IMR-90 (cell line): ENCODE data around the gene ZNF579. TPM values are rescaled to one million over a fixed set of nuclear protein-coding genes. Genes with fewer than 3 reads are reported as not detected.

Source experiments
- ATAC-seq: fragments of 200-7000 bp; cut with Tn5 transposase; 2 replicates; pipeline ENCODE4 v1.9.1; 2020; ENCODE audit warnings: low read depth, mild to moderate bottlenecking, moderate library complexity
- BruUV-seq: library from RNA; stranded (reverse); fragments of 400-500 nt; replicated peaks from 2 replicates; lab custom pipeline; 2021; lab: Mats Ljungman, UMichigan
- CTCF ChIA-PET: fragments of 300-600 bp; formaldehyde crosslinking; extraction: SDS; loops from one replicate; lab custom pipeline; 2021; ENCODE audit warnings: antibody characterized with exemption; lab: Yijun Ruan, JAX
- POLR2A ChIA-PET: fragments of 300-600 bp; sonication (Branson Sonifier 250); formaldehyde crosslinking; loops from one replicate; lab custom pipeline; 2022; ENCODE audit warnings: antibody characterized with exemption; ENCODE audit not compliant: unreplicated experiment; lab: Charles Lee
- DNase-seq: peaks from one replicate; pipeline ENCODE4 v3.0.0; 2013
- H2AFZ ChIP-seq: replicated peaks from 2 replicates; pipeline ENCODE3; 2013; ENCODE audit warnings: low read length, mild to moderate bottlenecking; ENCODE audit not compliant: poor library complexity
- H2AK5ac ChIP-seq: 2 replicates; pipeline ENCODE4 v1.6.1; 2013; ENCODE audit warnings: low read depth, low read length, inconsistent platforms
- H2AK9ac ChIP-seq: replicated peaks from 2 replicates; pipeline ENCODE3; 2013; ENCODE audit warnings: mild to moderate bottlenecking, low read depth, low read length, moderate library complexity; ENCODE audit not compliant: poor library complexity
- H2BK120ac ChIP-seq: 2 replicates; pipeline ENCODE4 v1.6.1; 2013; ENCODE audit warnings: low read depth, low read length, inconsistent platforms
- H2BK15ac ChIP-seq: 3 replicates; pipeline ENCODE4 v1.6.1; 2013; ENCODE audit warnings: low read depth, low read length, inconsistent platforms
- H2BK20ac ChIP-seq: 2 replicates; pipeline ENCODE4 v1.6.1; 2013; ENCODE audit warnings: low read depth, mild to moderate bottlenecking, inconsistent platforms, low read length, moderate library complexity
- H2BK5ac ChIP-seq: 2 replicates; pipeline ENCODE4 v1.6.1; 2013; ENCODE audit warnings: mild to moderate bottlenecking, low read depth, low read length, inconsistent platforms; ENCODE audit not compliant: poor library complexity, severe bottlenecking
- H3K14ac ChIP-seq: replicated peaks from 2 replicates; pipeline ENCODE4 v1.6.1; 2013; ENCODE audit warnings: low read depth, low read length, inconsistent platforms
- H3K18ac ChIP-seq: 2 replicates; pipeline ENCODE4 v1.6.1; 2013; ENCODE audit warnings: low read depth, low read length, control low read depth
- H3K23ac ChIP-seq: 2 replicates; pipeline ENCODE4 v1.6.1; 2013; ENCODE audit warnings: low read depth, low read length, inconsistent platforms
- H3K27ac ChIP-seq: 2 replicates; pipeline ENCODE4 v1.5.1; 2013; ENCODE audit warnings: mild to moderate bottlenecking, control low read depth, low read length; ENCODE audit not compliant: insufficient read depth
- H3K27me3 ChIP-seq: 2 replicates; pipeline ENCODE4 v1.6.1; 2013; ENCODE audit warnings: low read length; ENCODE audit not compliant: control insufficient read depth, insufficient read depth
- H3K36me3 ChIP-seq: 2 replicates; pipeline ENCODE4 v1.6.1; 2013; ENCODE audit warnings: low read length, mixed read lengths; ENCODE audit not compliant: control insufficient read depth, insufficient read depth
- H3K4ac ChIP-seq: 2 replicates; pipeline ENCODE4 v1.6.1; 2013; ENCODE audit warnings: low read depth, low read length, inconsistent platforms
- H3K4me1 ChIP-seq: 2 replicates; pipeline ENCODE4 v1.6.1; 2013; ENCODE audit warnings: low read length, mixed read lengths; ENCODE audit not compliant: control insufficient read depth, insufficient read depth
- H3K4me2 ChIP-seq: 2 replicates; pipeline ENCODE4 v1.6.1; 2013; ENCODE audit warnings: low read depth, mild to moderate bottlenecking, control low read depth, low read length, moderate library complexity
- H3K4me3 ChIP-seq: 2 replicates; pipeline ENCODE4 v1.5.1; 2013; ENCODE audit warnings: low read depth, mild to moderate bottlenecking, control low read depth, low read length, moderate library complexity; ENCODE audit not compliant: insufficient read depth
- H3K56ac ChIP-seq: 2 replicates; pipeline ENCODE4 v1.6.1; 2013; ENCODE audit warnings: low read length, inconsistent platforms; ENCODE audit not compliant: insufficient read depth; ENCODE audit errors: extremely low read depth
- H3K79me1 ChIP-seq, 2 experiments: 2 replicates each; pipeline ENCODE4 v1.6.1; 2013; ENCODE audit warnings: low read length in 2 of 2, inconsistent platforms in 1 of 2, low read depth in 1 of 2
- H3K9ac ChIP-seq: 2 replicates; pipeline ENCODE4 v1.6.1; 2013; ENCODE audit warnings: low read depth, low read length, control low read depth
- H3K9me1 ChIP-seq: 2 replicates; pipeline ENCODE4 v1.6.1; 2013; ENCODE audit warnings: low read length, inconsistent platforms; ENCODE audit not compliant: insufficient read depth
- H3K9me3 ChIP-seq: 2 replicates; pipeline ENCODE4 v1.6.1; 2013; ENCODE audit warnings: low read length; ENCODE audit not compliant: control insufficient read depth, insufficient read depth
- H4K20me1 ChIP-seq: 2 replicates; pipeline ENCODE4 v1.6.1; 2013; ENCODE audit warnings: low read length, inconsistent platforms; ENCODE audit not compliant: insufficient read depth
- H4K5ac ChIP-seq: 2 replicates; pipeline ENCODE4 v1.6.1; 2013; ENCODE audit warnings: mild to moderate bottlenecking, low read depth, low read length, control low read depth
- H4K8ac ChIP-seq, 2 experiments: 2 replicates each; pipeline ENCODE4 v1.6.1; 2013; ENCODE audit warnings: low read depth in 2 of 2, low read length in 2 of 2, control low read depth in 1 of 2, inconsistent platforms in 1 of 2
- H4K91ac ChIP-seq: 2 replicates; pipeline ENCODE4 v1.6.1; 2013; ENCODE audit warnings: low read depth, low read length, inconsistent platforms; ENCODE audit not compliant: insufficient read depth
- BHLHE40 ChIP-seq: fragments of 150-350 bp; IDR thresholded peaks from 2 replicates; pipeline ENCODE4 v1.6.1; 2016; ENCODE audit warnings: mild to moderate bottlenecking, low read depth, low read length
- CEBPB ChIP-seq: IDR thresholded peaks from 2 replicates; pipeline ENCODE4 v1.6.1; 2012; ENCODE audit warnings: low read depth, low read length, improper control_type of control experiment
- CHD1 ChIP-seq: IDR thresholded peaks from 2 replicates; pipeline ENCODE4 v1.6.1; 2012; ENCODE audit warnings: low read depth, low read length, improper control_type of control experiment
- FOS ChIP-seq: fragments of 150-350 bp; IDR thresholded peaks from 2 replicates; pipeline ENCODE4 v1.6.1; 2016; ENCODE audit warnings: low read depth, low read length
- MAFK ChIP-seq: IDR thresholded peaks from 2 replicates; pipeline ENCODE4 v1.6.1; 2012; ENCODE audit warnings: low read depth, low read length, improper control_type of control experiment
- RFX5 ChIP-seq: IDR thresholded peaks from 2 replicates; pipeline ENCODE4 v1.8.0; 2012; ENCODE audit warnings: low read depth, mild to moderate bottlenecking, low read length, moderate library complexity
- SMC3 ChIP-seq: fragments of 150-350 bp; IDR thresholded peaks from 2 replicates; pipeline ENCODE4 v1.6.1; 2016; ENCODE audit warnings: low read depth, mild to moderate bottlenecking, antibody characterized with exemption, low read length, moderate library complexity
- WGBS, 2 experiments: methylation state at CpG; one replicate each; pipeline versions ENCODE4 v1.1.5 to v1.1.7; 2013; ENCODE audit warnings: missing lambda C conversion rate in 2 of 2; ENCODE audit not compliant: insufficient read length in 1 of 2; ENCODE audit errors: extremely low coverage in 2 of 2; 5-methylcytosine and 5-hydroxymethylcytosine counted together
- dilution Hi-C: fragments of 300-500 bp; cut with HindIII; formaldehyde crosslinking; loops from one replicate; pipeline ENCODE4 v1.14.3; 2018; ENCODE audit warnings: low sequenced_read_pairs; ENCODE audit not compliant: unreplicated experiment
- in situ Hi-C: fragments of 300-500 bp; cut with MboI; formaldehyde crosslinking; loops from 3 replicates; pipeline ENCODE4 v1.14.3; 2019; ENCODE audit warnings: low sequenced_read_pairs, inconsistent platforms, mixed read lengths
- intact Hi-C: fragments of 100-400 bp; cut with micrococcal nuclease; formaldehyde crosslinking; loops from 2 replicates; pipeline ENCODE4 v1.10.0; 2022
- polyA plus RNA-seq, 3 experiments: library from polyadenylated mRNA; depleted of rRNA; stranded (reverse); fragments of >200 nt; gene quantifications; 2 replicates each; pipeline ENCODE4 v1.2.3, GENCODE V29; 2012; ENCODE audit warnings: low replicate concordance in 1 of 3
- total RNA-seq: library from RNA; depleted of rRNA; stranded (reverse); fragments of >200 nt; gene quantifications from 2 replicates; pipeline ENCODE4 v1.2.3, GENCODE V29; 2012

Gene ZNF579
- total and polyA plus RNA-seq, 2 of the 4 experiments (the other 2 are of a cell fraction), result 0.54 to 9.0 TPM

DNA sequence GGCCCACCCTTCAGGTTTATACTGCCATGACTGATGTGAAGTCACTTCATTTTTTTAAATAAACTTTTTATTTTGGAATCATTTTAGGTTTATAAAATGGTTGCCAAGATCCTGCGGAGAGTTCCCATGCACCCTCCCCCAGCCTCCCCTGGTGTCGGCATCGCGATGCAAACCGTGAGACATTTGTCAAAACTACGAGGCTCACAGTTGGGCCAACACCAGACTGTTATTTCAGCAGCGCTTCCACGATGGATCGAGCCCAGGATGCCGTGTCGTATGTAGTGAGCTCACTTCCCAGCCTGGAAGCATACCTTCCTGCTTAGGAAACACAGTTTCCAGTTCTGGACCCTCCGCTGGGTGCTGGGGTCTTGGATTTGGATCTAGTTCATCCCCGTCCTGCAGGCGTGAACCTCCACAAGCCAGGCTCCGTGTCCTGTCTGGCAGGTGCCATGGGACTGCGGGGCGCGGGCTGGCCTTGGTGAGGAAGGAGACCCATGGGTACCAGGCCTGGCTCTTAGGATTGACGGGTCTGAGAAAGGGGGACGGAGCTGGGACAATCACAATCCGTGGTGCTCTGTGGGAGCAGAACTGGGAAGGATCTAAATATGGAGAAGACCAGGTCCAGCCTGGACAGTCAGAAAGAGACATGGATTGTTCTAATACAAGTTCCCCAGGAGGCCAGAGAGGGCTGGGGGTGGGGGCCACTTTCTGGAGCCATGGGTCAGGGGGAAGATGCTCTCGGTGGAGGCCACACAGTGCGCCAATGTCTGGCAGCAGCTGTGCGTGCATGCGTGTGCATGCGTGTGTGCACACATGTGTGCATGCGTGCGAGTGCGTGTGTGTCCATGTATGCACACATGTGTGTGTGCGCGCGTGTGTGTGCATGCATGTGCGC lies 41.3 kb downstream of the ZNF579 start:
- Histone ChIP-seq H3K27ac (no peak overlapping the region), H2BK5ac (no peak overlapping the region), H3K9me1 (0 out of 2 replicates have a peak, but pooled peaks cover 2% of the 10 kb centered on the region), H3K14ac (no peak overlapping the region), H3K4me2 (no peak overlapping the region), H4K20me1 (no peaks in the 10 kb centered on the region), H3K4me1 (no peaks in the 10 kb centered on the region; the same call in 1 of the 2 replicates), H3K4me3 (no peak overlapping the region), H3K27me3 (no peaks in the 10 kb centered on the region; the same call in 1 of the 2 replicates), H2AK5ac (no peak overlapping the region), H4K8ac (no peak overlapping the region), H3K18ac (no peak overlapping the region), H2AK9ac (no peak overlapping the region), H2BK120ac (no peak overlapping the region), H3K56ac (no peak overlapping the region), H3K9me3 (no peaks in the 10 kb centered on the region; the same call in 1 of the 2 replicates), H3K9ac (no peak overlapping the region), H3K4ac (no peak overlapping the region), H2BK15ac (no peak overlapping the region), H3K79me1 (no peaks in the 10 kb centered on the region), H2AFZ (peak overlapping the region; percentile 7), H4K5ac (no peak overlapping the region), H2BK20ac (no peak overlapping the region), H3K36me3 (no peaks in the 10 kb centered on the region), H4K91ac (no peak overlapping the region), H3K23ac (no peak overlapping the region)
- 62% methylated on average over 26 of the region's 33 CpGs; no CpG with 5 or more reads in 1 of the 2 experiments for WGBS, 2 experiments
- ChIA-PET POLR2A (no interaction called here), CTCF (no interaction called here)
- DNase-seq, result no peak
- dilution Hi-C loops (no loop called here), intact Hi-C loops (no loop called here), in situ Hi-C loops (no loop called here)
- no TSS peak for BruUV-seq
- no peak; the same call in 1 of the 2 replicates for ATAC-seq
- no peak for TF ChIP-seq RFX5
- no peak for TF ChIP-seq CEBPB
- no peak for TF ChIP-seq BHLHE40
- no peak for TF ChIP-seq MAFK
- no peak for TF ChIP-seq SMC3
- TF ChIP-seq FOS, result no peak
- no peak for TF ChIP-seq CHD1
